HCT116 (cell line): Measurements from ENCODE around the gene TAS2R39.

Experiments used
- EZH2 ChIP-seq: fragments of 200-600 bp; sonication (generic); IDR thresholded peaks from 2 replicates; pipeline ENCODE4 v1.6.1; 2017; ENCODE audit warnings: antibody characterized with exemption, mixed run types
- POLR2A ChIP-seq: IDR thresholded peaks from 2 replicates; pipeline ENCODE4 v1.7.0; 2011; ENCODE audit warnings: borderline replicate concordance; ENCODE audit not compliant: insufficient read depth, insufficient read length; ENCODE audit errors: extremely low read depth
- TF ChIP-seq, protein P1 (sequence below), 3 experiments: fragments of 200-600 bp in 1 of 3; sonication (generic) in 1 of 3; IDR thresholded peaks in 2 of 3; conservative IDR thresholded peaks in 1 of 3; 2 replicates each; pipeline ENCODE4 v1.5.1; 2012 to 2017; ENCODE audit warnings: low read depth in 2 of 3, low read length in 2 of 3, antibody characterized with exemption in 1 of 3, borderline replicate concordance in 1 of 3, control low read depth in 1 of 3, mild to moderate bottlenecking in 1 of 3, mixed read lengths in 1 of 3, mixed run types in 1 of 3, moderate library complexity in 1 of 3; ENCODE audit not compliant: insufficient read depth in 1 of 3

DNA sequence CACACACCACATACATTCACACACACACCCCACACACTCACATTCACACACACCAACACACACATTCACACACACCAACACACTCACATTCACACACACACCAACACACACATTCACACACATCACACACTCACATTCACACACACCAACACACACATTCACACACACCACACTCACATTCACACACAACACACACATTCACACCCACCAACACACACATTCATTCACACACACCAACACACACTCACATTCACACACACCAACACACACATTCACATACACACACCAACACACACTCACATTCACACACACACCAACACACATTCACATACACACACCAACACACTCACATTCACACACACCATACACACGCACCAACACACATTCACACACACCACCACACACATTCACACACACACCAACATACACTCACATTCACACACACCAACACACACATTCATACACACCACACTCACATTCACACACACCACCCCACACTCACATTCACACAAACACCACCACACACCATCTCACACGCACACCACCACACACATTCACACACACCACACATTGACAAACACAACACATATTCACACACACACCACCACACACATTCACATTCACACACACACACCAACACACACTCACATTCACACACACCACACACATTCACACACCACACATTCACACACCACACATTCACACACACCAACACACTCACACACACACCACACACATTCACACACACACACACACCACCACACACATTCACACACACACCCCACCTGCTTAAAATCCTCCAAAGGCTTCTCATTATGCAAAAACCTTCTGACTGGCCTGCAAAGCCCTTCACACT lies 47.6 kb downstream of the TAS2R39 start:
- TF ChIP-seq EZH2 (no peak), POLR2A (no peak)
- TF ChIP-seq, protein P1, sequence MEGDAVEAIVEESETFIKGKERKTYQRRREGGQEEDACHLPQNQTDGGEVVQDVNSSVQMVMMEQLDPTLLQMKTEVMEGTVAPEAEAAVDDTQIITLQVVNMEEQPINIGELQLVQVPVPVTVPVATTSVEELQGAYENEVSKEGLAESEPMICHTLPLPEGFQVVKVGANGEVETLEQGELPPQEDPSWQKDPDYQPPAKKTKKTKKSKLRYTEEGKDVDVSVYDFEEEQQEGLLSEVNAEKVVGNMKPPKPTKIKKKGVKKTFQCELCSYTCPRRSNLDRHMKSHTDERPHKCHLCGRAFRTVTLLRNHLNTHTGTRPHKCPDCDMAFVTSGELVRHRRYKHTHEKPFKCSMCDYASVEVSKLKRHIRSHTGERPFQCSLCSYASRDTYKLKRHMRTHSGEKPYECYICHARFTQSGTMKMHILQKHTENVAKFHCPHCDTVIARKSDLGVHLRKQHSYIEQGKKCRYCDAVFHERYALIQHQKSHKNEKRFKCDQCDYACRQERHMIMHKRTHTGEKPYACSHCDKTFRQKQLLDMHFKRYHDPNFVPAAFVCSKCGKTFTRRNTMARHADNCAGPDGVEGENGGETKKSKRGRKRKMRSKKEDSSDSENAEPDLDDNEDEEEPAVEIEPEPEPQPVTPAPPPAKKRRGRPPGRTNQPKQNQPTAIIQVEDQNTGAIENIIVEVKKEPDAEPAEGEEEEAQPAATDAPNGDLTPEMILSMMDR (IDR thresholded peaks at IDR 0.05 in 2 of 3, conservative IDR thresholded peaks at IDR 0.05 in 1 of 3; ENCODE audit: borderline replicate concordance in 1 of 3, insufficient read depth in 1 of 3, low read depth in 2 of 3, low read length in 2 of 3): no peak
